NCI-H187 treated with DMSO at 0.1 percent for 48 hours (cell line): ENCODE data around the gene COX15.
"Not testable (repeated sequence)": the region's sequence is repeated elsewhere in the genome, so short reads cannot be mapped to it uniquely, and the experiment has no call there.

Source experiments
- DNase-seq: peaks from one replicate; lab custom pipeline; 2025; lab: John Stamatoyannopoulos, UW

Gene COX15

DNA sequence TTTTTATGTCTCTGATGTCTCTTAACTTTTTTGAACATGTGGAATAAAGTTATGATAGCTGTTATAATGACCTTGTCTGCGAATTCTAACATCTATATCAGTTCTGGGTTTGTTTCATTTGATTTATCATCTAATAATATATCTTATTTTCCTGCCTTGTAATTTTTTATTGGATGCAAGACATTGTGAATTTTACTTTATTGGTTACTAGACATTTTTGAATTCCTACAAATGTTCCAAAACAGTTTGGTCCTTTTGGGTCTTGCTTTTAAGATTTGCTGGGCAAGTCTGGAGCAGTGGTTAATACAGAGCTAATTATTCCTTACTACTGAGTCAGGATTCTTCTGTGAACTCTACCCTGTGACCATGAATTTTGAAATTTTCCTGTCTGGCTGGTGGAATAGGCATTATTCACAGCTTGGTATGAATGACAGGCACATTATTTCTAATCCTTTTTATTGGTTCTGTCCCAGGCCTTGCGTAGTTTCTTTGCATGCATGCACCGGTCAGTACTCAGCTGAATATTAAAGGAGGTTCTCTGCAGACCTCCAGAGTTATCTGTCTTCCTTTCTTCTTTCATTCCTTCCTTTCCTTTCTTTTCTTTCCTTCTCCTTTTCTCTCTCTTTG is 9.1 kb upstream of the COX15 start:
- DNase-seq = no peak

DNA sequence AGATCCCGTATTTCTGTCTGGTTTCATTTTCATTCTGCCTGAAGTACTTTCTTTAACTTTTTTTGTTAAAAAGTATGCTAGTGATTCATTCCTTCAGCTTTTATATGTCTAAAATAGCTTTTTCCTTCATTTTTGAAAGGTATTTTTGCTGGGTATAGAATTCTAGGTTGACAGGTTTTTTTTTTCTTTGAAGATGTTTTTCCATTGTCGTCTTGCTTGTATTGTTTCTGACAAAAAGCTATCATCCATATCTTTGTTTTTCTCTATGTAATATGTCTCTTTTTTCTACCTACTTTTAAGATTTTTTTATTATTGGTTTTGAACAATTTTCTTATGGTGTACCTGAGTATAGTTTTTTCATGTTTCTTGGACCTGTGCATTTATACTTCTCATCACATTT is 8.3 kb upstream of the COX15 start:
- no peak for DNase-seq

DNA sequence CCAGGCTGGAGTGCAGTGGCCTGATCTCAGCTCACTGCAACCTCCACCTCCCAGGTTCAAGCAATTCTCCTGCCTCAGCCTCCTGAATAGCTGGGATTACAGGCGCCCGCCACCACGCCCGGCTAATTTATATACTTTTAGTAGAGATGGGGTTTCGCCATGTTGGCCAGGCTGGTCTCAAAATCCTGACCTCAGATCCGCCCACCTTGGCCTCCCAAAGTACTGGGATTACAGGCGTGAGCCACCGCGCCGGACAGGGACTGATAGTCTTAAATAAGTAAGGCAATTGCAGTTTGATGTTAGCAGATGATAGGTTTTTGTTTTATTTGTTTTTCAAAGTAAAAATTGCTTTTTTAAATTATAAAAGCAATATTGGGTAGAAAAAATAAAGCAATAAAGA is 2.2 kb upstream of the COX15 start:
- DNase-seq = not testable (repeated sequence)

DNA sequence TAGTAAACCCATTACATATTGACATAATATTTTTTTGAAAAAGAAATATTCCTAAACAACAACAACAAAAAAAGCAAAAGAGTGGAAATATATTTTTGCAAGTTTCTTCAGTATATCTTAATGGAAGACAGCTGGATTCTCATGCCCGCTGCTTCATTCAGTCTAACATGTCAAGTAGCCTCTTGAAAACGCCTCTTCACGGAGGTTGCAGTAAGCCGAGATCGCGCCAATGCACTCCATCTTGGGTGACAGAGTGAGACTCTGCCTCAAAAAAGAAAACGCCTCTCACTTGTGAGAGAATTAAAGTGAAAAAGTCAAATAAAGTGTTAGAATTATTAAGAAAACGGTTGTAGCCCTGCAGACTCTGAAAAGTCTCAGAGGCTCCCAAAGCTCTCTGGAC is 1.4 kb upstream of the COX15 start:
- no peak for DNase-seq

DNA sequence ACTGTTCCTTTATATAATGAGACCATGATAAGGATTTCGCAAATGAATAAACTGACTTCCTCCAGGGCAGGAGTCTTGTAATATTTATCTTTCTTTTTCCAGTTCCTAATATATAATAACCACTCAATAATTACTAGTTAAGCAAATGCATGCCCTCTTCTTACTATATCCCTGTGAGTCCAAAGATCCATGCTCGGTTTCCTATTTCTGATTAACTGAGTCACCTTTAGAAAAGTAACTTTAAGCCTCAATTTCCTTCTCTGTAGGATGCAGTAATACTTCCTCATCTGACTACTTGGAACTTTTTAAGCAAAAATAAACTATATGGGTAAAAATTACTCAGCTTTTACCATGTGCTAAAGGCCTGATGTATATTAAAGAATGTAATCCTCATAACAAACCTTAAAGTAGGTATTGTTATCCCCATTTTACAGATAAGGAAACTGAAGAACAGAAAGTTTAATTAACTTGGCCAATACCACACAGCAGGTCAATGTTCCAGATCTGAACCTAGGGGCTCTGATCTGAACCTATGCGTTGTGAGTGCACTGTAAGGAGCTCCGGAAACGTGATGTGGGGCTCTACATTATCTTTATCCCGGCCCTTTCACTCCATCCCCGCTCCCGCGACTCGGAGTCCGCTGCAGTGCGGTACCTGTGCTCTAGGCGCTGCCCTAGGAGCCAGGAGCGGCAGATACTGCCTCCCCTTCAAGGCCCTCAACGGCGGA is 458 bp downstream of the COX15 start:
- no peak for DNase-seq

DNA sequence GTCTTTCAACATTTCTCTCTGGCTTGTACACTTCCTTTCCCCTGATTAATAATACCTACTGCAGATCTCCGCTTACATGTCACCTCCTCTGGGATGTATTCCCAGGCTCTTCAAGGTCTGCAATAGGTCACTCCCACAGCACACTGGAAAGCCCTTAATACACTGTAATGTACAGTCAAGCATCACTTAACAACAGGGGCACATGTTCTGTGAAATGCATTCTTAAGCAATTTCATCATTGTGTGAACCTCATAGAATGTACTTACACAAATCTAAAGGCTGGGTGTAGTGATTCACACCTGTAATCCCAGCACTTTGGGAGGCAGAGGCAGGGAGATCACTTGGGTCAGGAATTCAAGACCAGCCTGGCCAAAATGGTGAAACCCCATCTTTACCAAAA is 1.9 kb downstream of the COX15 start:
- no peak for DNase-seq

DNA sequence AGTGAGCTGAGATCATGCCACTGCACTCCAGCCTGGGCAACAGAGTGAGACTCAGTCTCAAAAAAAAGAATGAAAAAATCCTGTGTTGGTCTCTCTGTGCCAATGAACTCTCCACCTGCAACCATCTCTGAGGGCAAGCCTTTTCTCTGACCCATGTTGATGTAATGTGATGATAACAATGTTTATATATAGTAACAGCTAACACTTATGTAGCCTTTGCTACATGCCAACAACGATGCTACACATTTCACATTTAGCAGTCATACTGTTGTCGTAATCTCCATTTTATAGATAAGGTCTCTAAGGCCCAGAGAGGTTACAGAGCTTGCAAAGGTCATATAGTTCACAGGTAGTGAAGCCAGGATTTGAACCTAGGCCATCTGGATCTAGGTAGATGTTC is 11.5 kb downstream of the COX15 start:
- DNase-seq = no peak

DNA sequence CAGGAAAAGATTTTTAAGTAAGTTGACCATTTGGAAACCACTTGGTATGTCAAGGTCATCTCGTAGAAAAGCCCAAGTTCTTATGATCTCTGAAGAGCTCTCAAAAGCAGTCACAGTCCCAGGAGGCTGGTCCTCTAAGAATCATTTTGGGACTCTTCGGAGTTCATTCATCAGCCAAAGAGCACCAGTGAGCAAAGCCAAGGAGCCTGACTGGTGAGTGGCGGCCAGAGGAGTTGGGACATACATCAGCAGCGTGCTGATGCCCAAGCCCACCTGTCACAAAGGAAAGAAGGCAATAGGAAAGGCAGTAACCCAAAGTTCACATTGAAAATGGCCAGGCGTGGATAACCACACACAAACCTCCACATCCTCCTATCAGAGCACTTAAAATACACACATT is 17.5 kb downstream of the COX15 start:
- DNase-seq = no peak

DNA sequence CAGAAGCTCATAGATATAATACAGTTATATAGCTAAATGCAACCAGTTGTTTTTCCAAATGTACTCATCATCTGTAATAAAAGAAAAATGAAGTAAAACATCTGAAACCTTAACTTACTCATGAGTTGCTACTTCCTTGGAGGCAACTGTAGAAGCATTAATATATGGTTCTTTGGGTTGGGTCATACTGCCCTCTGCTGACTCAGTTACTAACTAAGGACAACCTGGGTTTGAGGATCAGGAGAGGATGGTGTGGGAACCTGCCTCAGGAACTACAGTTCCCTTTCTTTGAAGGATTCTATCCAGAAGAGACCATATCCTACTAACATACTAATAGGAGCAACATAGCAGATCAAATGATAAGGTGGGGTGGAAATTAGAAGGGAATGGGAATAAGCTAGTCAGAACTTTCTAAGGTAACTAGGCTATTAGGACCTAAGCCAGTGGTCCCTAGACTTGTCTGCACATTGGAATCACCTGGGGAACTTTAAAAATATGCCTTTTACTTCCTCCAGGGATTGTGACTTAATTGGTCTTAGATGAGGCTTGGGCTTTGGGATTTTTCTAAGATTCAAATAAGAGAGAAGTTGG is 20.7 kb downstream of the COX15 start:
- no peak for DNase-seq

DNA sequence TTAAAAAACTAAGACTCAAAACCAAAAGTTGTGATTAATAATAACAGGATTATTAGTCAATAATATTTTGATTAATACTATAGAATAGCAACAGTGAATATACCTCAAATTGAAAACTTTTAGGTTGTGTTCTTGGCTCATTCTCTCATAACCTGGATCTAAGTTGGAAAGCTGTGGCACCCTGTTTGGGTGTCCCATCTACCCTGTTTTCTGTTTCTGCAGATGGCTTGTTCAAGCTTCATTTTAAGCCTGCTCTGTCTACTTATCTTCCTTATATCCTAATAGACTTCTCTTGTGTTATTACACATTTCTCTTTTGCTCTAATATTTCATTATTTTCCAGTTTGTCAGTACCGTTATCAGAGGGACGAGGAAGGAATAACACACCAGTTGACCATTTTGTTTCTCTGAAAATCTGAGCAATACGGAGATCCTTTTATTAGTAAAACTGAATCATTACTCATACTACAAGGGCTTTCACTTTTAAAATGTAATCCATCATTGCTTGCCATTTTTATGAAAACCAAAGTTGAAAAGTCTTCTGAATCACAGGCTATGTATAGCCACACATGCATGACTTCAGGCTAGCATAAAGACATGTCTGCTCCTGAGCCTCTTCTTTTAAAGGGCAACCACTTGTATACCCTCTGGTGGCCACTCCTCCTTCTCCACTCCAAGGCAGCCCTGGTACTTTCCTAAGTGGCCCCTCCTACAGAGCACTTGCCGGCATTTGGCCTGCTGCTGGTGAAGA is 22.3 kb downstream of the COX15 start:
- no peak for DNase-seq

DNA sequence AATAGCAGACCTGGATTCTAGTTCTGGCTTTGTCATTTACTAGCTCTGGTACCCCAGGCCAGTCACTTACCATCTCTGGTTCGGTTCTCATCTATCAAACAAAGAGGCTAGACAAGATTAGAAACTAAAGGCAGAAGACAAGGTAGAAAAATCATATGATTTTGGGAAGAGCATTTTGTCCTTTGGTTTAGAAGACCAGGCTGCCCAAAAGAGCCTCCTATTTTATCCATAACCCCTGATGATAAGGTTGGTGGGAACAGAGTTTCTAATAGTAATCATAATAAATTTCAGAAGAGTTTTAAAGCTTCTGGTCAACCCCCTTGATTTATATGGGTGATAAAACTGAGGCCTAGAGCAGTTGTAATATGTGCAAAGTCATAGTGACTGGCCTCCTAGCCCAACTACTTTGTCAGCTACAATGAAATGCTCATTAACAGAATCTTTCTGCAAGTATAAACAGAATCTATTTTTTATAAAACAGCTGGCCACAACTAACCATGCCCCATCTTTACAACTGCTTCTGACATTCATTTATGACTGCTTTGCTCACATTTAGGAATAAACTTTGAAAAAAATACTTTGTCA is 23.4 kb downstream of the COX15 start:
- no peak for DNase-seq

DNA sequence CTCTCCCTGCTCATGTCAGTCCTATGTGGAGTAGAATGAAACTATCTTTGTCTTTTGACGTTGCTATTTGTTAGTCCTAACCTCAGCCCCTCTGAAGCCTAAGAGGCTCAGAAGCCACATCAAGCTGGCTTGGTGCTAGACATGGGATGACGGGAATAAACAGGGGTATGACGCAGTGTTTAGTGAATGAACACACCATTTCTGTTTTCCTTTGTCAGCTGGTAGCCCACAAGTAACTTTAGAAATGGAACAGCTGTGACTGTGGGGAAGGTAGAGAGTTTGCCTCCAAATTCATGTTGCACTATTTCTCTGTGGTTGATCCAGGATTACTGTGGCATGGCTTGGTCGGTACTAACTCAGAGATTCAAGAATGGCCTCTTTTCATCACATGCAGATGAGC is 31.3 kb downstream of the COX15 start:
- DNase-seq = no peak

DNA sequence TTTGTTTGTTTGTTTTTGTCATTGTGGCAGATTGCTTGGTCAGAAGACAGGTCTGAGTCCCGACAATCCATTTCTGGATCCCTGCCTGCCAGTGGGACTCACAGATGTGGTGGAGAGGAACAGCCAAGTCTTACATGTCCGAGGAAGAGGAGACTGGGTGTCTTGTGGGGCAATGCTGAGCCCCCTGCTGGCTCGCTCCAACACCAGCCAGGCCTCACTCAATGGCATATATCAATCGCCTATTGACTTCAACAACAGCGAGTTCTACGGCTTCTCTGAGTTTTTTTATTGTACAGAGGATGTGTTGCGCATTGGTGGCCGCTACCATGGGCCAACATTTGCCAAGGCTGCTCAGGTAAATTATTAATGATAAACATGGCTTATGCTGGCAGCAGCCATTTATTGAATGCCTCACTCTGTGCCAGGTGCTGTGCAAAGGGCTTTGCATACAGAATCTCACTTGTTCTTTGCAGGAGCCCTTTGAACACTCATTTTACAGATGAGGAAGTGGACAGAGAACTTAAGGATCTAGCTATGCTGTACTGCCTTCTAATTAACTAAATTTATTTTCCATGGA is 33.3 kb downstream of the COX15 start:
- DNase-seq = no peak

DNA sequence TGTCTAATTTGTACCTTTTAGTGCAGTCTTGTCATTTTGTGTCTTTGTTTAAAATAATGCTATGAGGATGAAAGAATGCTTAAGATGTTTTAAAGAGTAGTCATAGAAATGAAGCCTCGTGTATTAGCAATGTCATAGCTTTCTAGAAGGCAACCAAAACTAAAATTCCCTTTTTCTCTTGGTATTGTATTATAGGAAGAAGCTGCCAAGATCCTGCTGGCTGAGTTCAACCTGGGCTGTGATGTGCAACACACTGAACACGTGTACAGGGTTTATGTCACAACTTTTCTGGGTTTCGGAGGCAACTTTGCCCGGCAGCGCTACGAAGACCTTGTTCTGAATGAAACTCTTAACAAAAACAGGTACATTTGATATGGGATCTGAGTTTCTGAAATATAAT is 36.2 kb downstream of the COX15 start:
- DNase-seq = no peak

DNA sequence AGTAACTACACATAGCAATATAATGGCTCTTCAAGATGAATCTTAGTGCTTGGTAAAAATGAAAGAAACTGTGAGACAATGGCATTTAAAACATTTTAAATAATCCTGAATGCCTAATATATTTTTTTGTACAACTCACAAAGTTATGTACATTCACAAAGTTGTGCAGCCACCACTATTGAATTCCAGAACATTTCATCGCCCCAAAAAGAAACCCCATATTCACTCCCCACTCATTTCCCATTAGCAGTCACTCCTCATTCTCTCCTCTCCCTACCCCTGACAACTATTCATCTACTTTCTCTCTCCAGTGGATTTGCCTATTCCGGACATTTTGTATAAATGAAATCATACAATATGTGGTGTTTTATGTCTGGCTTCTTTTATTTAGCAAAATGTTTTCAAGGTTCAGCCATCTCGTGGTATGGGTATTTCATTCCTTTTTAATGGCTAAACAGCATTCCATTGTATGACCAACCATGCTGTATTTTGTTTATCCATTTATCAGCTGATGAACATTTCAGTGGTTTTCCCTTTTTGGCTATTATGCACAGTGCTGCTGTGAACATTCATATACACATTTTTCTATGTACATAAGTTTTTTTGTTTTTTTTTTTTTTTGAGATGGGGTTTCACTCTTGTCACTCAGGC is 37.9 kb downstream of the COX15 start:
- DNase-seq = no peak

DNA sequence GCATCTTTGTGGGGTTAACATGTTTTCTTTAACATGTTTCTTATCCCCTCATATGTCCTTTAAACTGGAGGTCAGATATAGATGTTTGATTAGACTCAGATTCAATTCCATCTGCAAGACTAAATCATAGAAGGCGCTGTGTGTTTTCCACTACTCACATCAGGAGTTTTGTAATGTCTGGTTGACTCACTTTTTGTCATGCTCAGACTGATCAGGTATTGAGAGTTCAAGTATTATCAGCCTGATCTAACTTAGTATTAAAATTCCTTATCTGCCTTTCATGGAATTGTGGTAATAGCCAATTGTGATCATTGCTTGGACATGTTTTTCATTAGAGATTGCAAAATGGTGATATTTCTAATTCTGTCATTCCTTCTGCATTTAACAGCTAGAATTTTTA is 42.5 kb downstream of the COX15 start:
- DNase-seq = no peak

DNA sequence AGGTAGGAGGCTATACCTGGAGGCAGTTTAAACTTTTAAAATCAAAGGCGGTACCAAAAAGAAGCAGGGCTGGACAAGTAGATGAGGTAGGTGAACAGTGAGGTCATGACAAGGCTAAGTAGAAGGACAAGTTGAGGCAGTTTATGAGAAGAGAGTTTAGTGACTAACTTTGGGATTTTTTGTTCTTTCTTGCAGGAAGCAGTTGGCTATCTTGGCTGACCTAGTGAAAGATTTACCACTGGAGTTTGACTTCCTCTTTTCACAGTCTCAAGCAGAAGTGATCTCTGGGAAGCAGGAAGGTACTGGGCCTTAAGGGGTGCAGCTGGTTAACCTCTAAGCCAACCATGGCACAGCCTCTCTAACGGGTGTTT is 46.3 kb downstream of the COX15 start:
- no peak for DNase-seq

DNA sequence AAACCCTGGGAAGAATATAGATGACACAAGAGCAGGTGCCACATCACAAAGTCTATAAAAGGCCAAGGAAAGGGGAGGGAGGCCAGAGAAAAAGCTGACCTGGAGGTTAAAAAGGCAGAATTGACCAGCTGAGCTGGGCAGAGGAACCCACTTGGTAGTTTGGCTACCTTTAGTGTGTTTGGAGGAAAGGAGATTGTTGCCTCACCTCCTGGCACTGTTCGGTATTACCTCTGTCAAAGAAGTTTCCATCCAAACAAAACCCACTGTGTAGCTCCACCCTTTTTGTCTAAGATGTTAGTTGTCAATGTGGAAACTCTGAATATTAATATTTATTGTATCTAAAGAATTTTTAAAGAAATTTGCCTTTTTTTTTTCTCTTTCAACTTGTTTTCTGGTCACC is 49.2 kb downstream of the COX15 start:
- no peak for DNase-seq
